ENCODE measurements around the gene ARL13A. TPM values are rescaled to one million over a fixed set of nuclear protein-coding genes. Genes with fewer than 3 reads are reported as not detected.
"Not testable (repeated sequence)": the region's sequence is repeated elsewhere in the genome, so short reads cannot be mapped to it uniquely, and the experiment has no call there.

The ARL13A gene
- not detected in 2 replicates for total RNA-seq (2014; rRNA removed; shearing (Covaris generic))

- DNase-seq (ENCODE audit: low spot score) = no peak
Observed at GRCh38 chrX:100969408-100969807, at the start of gene ARL13A. Gene ARL13A (plus strand): TSS chrX:100969708. CDS start chrX:100973690, 3,982 bp downstream.

GRCh38 chrX:100924375-100924774 lies 45.1 kb upstream of the ARL13A start:
- DNase-seq (ENCODE audit: low spot score) = no peak

GRCh38 chrX:100926453-100926852 lies 43.1 kb upstream of the ARL13A start:
- DNase-seq (ENCODE audit: low spot score) = no peak

GRCh38 chrX:100928660-100929613 lies 40.6 kb upstream of the ARL13A start, which contains the start of gene XKRX:
Gene XKRX (minus strand): TSS chrX:100928917. CDS start chrX:100928304, 613 bp downstream.
- peak; percentile 1 for DNase-seq (ENCODE audit: low spot score)

- no peak for DNase-seq (ENCODE audit: low spot score)
Observed at GRCh38 chrX:100931218-100931924, 38.1 kb upstream of the ARL13A start.

GRCh38 chrX:100931925-100932285 lies 37.6 kb upstream of the ARL13A start:
- no peak for DNase-seq (ENCODE audit: low spot score)

- no peak for DNase-seq (ENCODE audit: low spot score)
Observed at GRCh38 chrX:100935767-100936166, 33.7 kb upstream of the ARL13A start.

GRCh38 chrX:100939333-100939732 lies 30.2 kb upstream of the ARL13A start:
- DNase-seq (ENCODE audit: low spot score) = no peak

- no peak for DNase-seq (ENCODE audit: low spot score)
Observed at GRCh38 chrX:100944601-100945000, 24.9 kb upstream of the ARL13A start.

- DNase-seq (ENCODE audit: low spot score) = no peak
Observed at GRCh38 chrX:100946299-100946927, 23.1 kb upstream of the ARL13A start.

- no peak for DNase-seq (ENCODE audit: low spot score)
Observed at GRCh38 chrX:100948557-100948956, 21.0 kb upstream of the ARL13A start.

GRCh38 chrX:100962811-100963210 lies 6.7 kb upstream of the ARL13A start:
- no peak for DNase-seq (ENCODE audit: low spot score)

- DNase-seq (ENCODE audit: low spot score) = no peak
Observed at GRCh38 chrX:100964362-100964761, 5.1 kb upstream of the ARL13A start.

- no peak for DNase-seq (ENCODE audit: low spot score)
Observed at GRCh38 chrX:100969936-100970335, 428 bp downstream of the ARL13A start.

- DNase-seq (ENCODE audit: low spot score) = peak; percentile 35
Observed at GRCh38 chrX:100973411-100973810, 3.9 kb downstream of the ARL13A start.

GRCh38 chrX:100975212-100975611 lies 5.7 kb downstream of the ARL13A start:
- no peak for DNase-seq (ENCODE audit: low spot score)

GRCh38 chrX:100976211-100976610 lies 6.7 kb downstream of the ARL13A start:
- DNase-seq (ENCODE audit: low spot score) = no peak

- no peak for DNase-seq (ENCODE audit: low spot score)
Observed at GRCh38 chrX:100979881-100980607, 10.5 kb downstream of the ARL13A start.

- DNase-seq (ENCODE audit: low spot score) = peak; percentile 68
Observed at GRCh38 chrX:100980608-100981497, 11.3 kb downstream of the ARL13A start.

GRCh38 chrX:100981498-100981845 lies 12.0 kb downstream of the ARL13A start:
- DNase-seq (ENCODE audit: low spot score) = not testable (repeated sequence)

- no peak for DNase-seq (ENCODE audit: low spot score)
Observed at GRCh38 chrX:100984818-100985217, 15.3 kb downstream of the ARL13A start.

All from A172 (cell line).